HL-60 (cell line): Measurements from ENCODE around the gene NAP1L5.

Experiments used
- DNase-seq, 2 experiments: peaks; one replicate each; pipeline ENCODE4 v3.0.0-alpha.2; 2010 to 2020; ENCODE audit warnings: low read depth in 1 of 2, low spot score in 1 of 2
- H3K27ac ChIP-seq: fragments of 250-450 bp; sonication (Bioruptor Pico); replicated peaks from 2 replicates; pipeline ENCODE4 v1.5.1; 2020; ENCODE audit warnings: mild to moderate bottlenecking, moderate library complexity
- H3K27me3 ChIP-seq: fragments of 250-450 bp; sonication (Bioruptor Pico); 2 replicates; pipeline ENCODE4 v1.5.1; 2021; ENCODE audit warnings: mild to moderate bottlenecking, moderate library complexity; ENCODE audit not compliant: insufficient read depth, poor library complexity, severe bottlenecking
- H3K4me3 ChIP-seq: replicated peaks from 2 replicates; pipeline ENCODE4 v1.5.1; 2011; ENCODE audit warnings: mild to moderate bottlenecking, control low read depth, low read length; ENCODE audit not compliant: insufficient read depth
- GABPA ChIP-seq: IDR thresholded peaks from 2 replicates; pipeline ENCODE4 v1.6.1; 2012; ENCODE audit warnings: low read depth
- POLR2AphosphoS5 ChIP-seq: IDR thresholded peaks from 2 replicates; pipeline ENCODE4 v1.6.1; 2012; ENCODE audit warnings: low read depth
- SPI1 ChIP-seq: IDR thresholded peaks from 2 replicates; pipeline ENCODE4 v1.6.1; 2012; ENCODE audit warnings: low read depth, mild to moderate bottlenecking, borderline replicate concordance
- TF ChIP-seq, protein P1 (sequence below): IDR thresholded peaks from 2 replicates; pipeline ENCODE4 v1.6.1; 2012; ENCODE audit warnings: low read depth; ENCODE audit not compliant: insufficient replicate concordance
- TF ChIP-seq, protein P2 (sequence below): IDR thresholded peaks from one replicate; pipeline ENCODE4 v1.5.1; 2011; ENCODE audit warnings: low read length, control low read depth, inconsistent platforms; ENCODE audit not compliant: insufficient read depth

The NAP1L5 gene

DNA sequence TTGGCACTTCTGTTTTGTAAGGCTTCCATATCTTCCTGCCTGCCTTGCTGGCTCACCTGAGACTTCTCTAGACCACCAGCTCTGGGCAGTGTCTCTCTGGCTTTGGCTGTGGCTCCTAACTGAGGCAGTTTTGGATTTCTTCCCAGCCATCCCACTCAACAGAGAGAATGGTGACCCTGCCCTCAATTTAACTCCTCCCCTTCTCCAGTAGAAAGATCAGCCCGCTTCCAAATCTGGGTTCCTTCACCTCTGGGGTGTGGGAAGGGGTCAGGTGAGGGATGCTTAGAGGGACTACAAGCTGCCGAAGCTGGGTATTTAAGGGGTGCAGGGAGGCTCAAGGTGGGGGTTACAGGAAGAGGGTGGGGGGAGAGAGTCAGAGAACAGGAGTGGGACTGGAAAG, 23.7 kb downstream of the NAP1L5 start:
- Histone ChIP-seq H3K4me3 (no peak overlapping the region), H3K27ac (no peak overlapping the region), H3K27me3 (no peaks in the 10 kb centered on the region)
- no peak for DNase-seq
- TF ChIP-seq SPI1 (no peak), POLR2AphosphoS5 (no peak)
- TF ChIP-seq, protein P1, sequence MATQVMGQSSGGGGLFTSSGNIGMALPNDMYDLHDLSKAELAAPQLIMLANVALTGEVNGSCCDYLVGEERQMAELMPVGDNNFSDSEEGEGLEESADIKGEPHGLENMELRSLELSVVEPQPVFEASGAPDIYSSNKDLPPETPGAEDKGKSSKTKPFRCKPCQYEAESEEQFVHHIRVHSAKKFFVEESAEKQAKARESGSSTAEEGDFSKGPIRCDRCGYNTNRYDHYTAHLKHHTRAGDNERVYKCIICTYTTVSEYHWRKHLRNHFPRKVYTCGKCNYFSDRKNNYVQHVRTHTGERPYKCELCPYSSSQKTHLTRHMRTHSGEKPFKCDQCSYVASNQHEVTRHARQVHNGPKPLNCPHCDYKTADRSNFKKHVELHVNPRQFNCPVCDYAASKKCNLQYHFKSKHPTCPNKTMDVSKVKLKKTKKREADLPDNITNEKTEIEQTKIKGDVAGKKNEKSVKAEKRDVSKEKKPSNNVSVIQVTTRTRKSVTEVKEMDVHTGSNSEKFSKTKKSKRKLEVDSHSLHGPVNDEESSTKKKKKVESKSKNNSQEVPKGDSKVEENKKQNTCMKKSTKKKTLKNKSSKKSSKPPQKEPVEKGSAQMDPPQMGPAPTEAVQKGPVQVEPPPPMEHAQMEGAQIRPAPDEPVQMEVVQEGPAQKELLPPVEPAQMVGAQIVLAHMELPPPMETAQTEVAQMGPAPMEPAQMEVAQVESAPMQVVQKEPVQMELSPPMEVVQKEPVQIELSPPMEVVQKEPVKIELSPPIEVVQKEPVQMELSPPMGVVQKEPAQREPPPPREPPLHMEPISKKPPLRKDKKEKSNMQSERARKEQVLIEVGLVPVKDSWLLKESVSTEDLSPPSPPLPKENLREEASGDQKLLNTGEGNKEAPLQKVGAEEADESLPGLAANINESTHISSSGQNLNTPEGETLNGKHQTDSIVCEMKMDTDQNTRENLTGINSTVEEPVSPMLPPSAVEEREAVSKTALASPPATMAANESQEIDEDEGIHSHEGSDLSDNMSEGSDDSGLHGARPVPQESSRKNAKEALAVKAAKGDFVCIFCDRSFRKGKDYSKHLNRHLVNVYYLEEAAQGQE = no peak
- TF ChIP-seq, protein P2, sequence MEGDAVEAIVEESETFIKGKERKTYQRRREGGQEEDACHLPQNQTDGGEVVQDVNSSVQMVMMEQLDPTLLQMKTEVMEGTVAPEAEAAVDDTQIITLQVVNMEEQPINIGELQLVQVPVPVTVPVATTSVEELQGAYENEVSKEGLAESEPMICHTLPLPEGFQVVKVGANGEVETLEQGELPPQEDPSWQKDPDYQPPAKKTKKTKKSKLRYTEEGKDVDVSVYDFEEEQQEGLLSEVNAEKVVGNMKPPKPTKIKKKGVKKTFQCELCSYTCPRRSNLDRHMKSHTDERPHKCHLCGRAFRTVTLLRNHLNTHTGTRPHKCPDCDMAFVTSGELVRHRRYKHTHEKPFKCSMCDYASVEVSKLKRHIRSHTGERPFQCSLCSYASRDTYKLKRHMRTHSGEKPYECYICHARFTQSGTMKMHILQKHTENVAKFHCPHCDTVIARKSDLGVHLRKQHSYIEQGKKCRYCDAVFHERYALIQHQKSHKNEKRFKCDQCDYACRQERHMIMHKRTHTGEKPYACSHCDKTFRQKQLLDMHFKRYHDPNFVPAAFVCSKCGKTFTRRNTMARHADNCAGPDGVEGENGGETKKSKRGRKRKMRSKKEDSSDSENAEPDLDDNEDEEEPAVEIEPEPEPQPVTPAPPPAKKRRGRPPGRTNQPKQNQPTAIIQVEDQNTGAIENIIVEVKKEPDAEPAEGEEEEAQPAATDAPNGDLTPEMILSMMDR = no peak

DNA sequence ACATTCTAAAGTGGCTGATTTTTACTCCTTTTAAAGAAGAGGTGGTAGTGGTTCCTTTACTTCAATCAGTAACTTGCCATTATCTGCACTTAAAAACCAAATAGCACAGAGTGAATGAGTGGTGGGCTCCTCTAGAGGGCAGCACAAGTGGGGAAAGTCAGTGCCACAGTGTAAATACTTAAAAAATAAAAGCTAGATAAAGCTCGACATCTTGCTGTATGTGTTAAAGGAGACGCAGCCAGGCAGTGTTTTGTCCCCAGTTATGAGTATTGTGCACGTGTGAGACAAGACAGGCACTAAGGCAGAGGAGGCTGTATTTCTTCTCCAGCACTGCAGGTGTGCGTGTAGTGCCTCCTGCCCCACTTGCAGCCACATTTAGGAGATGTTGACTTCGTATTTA, 24.6 kb downstream of the NAP1L5 start:
- no peak for DNase-seq
- no peak overlapping the region for H3K27ac ChIP-seq
- no peak for TF ChIP-seq SPI1
- TF ChIP-seq, protein P2 = peak; percentile 46
- H3K4me3 ChIP-seq = no peak overlapping the region
- H3K27me3 ChIP-seq = no peaks in the 10 kb centered on the region

DNA sequence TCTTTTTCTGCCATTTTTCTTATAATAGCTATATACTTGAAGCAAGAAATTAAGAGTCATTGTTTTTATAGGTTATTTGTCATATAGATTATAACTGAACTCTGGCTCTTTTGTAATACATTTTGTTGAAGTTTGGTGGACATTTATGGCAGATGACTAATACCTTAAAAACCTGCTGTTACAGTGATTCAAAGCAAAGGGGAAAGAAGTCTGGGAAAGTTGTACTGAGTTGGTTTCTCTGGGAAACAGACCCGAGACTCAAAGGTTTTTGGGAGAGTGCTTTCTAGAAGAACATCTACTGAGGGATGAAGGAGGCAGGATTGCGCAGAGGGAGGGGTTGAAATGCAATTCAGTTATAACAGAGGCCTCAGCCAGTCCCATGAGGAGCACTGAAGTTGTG, 35.9 kb downstream of the NAP1L5 start:
- no peaks in the 10 kb centered on the region for H3K27me3 ChIP-seq
- TF ChIP-seq, protein P1 = no peak
- TF ChIP-seq GABPA (no peak), SPI1 (no peak), POLR2AphosphoS5 (no peak)
- TF ChIP-seq, protein P2 = no peak
- H3K4me3 ChIP-seq = no peak overlapping the region
- DNase-seq = no peak
- no peak overlapping the region for H3K27ac ChIP-seq

DNA sequence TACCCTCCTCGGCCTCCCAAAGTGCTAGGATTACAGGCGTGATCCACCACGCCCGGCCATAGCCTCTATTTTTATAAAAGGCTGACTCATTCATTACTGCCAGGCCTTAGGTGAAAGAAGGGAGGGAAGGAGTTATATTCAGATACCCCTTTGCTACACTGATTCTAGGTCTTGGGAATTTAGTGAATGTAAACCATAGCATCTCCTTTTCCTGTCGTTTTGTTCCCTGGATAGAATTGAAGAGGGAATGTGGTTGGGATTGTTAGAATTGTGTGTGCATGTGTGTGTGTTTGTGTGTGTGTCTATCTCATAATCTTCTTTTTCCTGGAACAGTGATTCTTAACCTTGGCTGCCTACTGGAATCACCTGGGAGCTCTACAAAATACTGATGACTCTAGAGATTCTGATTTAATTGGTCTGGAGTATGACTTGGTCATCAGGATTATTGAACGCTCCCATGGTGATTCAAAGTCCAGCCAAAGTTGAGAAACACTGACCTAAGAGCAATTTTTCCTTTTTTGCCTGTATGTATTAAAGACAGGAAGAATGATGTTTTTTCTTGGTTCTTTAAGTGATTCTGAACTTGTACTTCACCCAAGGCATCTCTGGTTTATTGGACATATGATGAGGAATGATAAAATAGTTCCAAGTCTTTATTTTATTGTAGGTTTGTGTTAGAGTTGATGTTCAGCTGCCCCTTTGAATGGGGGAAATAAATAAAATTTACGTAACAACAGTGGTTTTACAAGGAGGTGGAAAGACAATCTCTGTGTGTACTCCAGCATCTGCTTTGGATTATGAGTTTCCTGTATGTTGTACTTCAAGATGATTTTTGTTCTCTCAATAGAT, 37.0 kb downstream of the NAP1L5 start:
- DNase-seq = no peak
- Histone ChIP-seq H3K27me3 (no peaks in the 10 kb centered on the region), H3K27ac (no peak overlapping the region), H3K4me3 (no peak overlapping the region)
- TF ChIP-seq GABPA = no peak
